ENCODE measurements around the gene TPRG1.

TPRG1 gene

GRCh38 chr3:189233225-189233858, 61.6 kb downstream of the TPRG1 start:
- DNase-seq: peak; percentile 84

GRCh38 chr3:189235214-189235613, 63.4 kb downstream of the TPRG1 start:
- no peak for DNase-seq

- no peak for DNase-seq
Observed at GRCh38 chr3:189236352-189236751, 64.6 kb downstream of the TPRG1 start.

- DNase-seq: no peak
Observed at GRCh38 chr3:189237526-189237925, 65.8 kb downstream of the TPRG1 start.

- DNase-seq: no peak
Observed at GRCh38 chr3:189238071-189238470, 66.3 kb downstream of the TPRG1 start.

GRCh38 chr3:189239616-189240015, 67.8 kb downstream of the TPRG1 start:
- DNase-seq: no peak

- DNase-seq: no peak
Observed at GRCh38 chr3:189249987-189250386, 78.2 kb downstream of the TPRG1 start.

GRCh38 chr3:189258261-189258660, 86.5 kb downstream of the TPRG1 start:
- DNase-seq: no peak

- DNase-seq: no peak
Observed at GRCh38 chr3:189260556-189261493, 89.1 kb downstream of the TPRG1 start.

- DNase-seq: no peak
Observed at GRCh38 chr3:189262746-189263145, 91.0 kb downstream of the TPRG1 start.

- no peak for DNase-seq
Observed at GRCh38 chr3:189267981-189268613, 96.3 kb downstream of the TPRG1 start.

- no peak for DNase-seq
Observed at GRCh38 chr3:189269365-189269764, 97.6 kb downstream of the TPRG1 start.

GRCh38 chr3:189270248-189270832, 98.6 kb downstream of the TPRG1 start:
- DNase-seq: peak; percentile 52

GRCh38 chr3:189272500-189273119, 100.8 kb downstream of the TPRG1 start:
- peak; percentile 44 for DNase-seq

- no peak for DNase-seq
Observed at GRCh38 chr3:189273736-189274135, 102.0 kb downstream of the TPRG1 start.

- no peak for DNase-seq
Observed at GRCh38 chr3:189275182-189275581, 103.4 kb downstream of the TPRG1 start.

GRCh38 chr3:189275852-189276251, 104.1 kb downstream of the TPRG1 start:
- DNase-seq: no peak

GRCh38 chr3:189276444-189277219, 104.9 kb downstream of the TPRG1 start:
- DNase-seq: peak; percentile 24

GRCh38 chr3:189277711-189278110, 105.9 kb downstream of the TPRG1 start:
- no peak for DNase-seq

GRCh38 chr3:189278221-189278620, 106.5 kb downstream of the TPRG1 start:
- no peak for DNase-seq

GRCh38 chr3:189282189-189282588, 110.4 kb downstream of the TPRG1 start:
- no peak for DNase-seq

GRCh38 chr3:189282741-189283140, 111.0 kb downstream of the TPRG1 start:
- no peak for DNase-seq
